ENCODE data around the gene MC4R.

The MC4R gene

DNA sequence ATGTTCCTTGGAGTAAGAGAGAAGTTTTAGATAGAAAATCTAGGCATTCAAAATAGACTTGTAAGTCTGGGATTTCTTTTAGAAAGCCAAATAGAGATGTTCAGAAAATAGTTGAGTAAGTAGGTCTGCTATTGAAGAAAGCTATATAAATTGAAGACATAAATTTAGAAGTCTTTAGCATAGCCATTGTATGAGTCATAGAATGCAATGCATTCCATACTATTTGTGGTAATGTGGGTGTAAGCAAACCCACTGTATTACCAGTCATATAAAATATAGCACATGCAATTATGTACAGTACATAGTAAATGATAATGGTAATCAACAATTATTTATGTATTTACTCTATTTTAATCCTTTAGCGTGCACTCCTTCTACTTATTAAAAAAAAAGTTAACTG is 14.1 kb downstream of the MC4R start:
- TF ChIP-seq GATA3 (IDR thresholded peaks at IDR 0.05; ENCODE audit: low read depth, low read length) (no peak), GATA2 (IDR thresholded peaks at IDR 0.05; ENCODE audit: low read depth, low read length) (no peak)

DNA sequence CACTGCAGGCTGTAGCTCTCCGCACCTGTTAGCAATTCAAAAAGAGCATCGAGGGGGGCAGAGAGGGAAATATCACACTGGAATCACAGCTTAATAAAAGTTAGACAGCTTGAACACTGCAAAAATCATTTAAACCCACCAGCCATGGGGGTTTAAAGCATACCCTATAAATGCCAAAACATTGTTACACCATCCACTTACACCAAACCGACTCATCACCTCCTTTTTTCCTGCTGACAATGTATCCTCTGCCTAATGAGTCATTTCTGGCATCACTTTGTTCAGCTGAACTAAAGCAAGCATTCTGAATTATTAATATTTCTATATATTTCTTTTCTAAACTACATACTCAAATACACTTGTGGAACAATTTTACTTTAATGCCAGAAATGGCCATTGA is 21.6 kb downstream of the MC4R start:
- no peak for TF ChIP-seq GATA2 (IDR thresholded peaks at IDR 0.05; ENCODE audit: low read depth, low read length)
- no peak for TF ChIP-seq GATA3 (IDR thresholded peaks at IDR 0.05; ENCODE audit: low read depth, low read length)

DNA sequence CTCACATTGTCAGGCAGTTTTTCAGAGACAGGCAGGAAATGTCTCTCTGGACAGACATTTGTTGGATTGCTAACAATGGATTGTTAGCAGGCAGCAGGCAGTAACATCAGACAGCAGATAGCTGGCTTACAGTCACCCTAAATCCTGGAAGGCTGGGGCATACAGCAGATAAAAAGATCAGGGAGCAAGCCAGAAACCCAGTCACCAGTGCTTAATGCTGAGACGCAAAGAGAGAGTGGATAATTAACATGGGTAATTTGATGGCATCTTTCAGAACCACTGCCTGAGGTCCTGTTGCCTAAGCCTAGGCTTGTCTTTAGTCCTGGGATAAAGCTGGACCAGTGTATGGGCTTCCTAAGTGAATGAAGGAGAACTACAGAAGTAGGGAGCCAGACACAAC is 22.4 kb downstream of the MC4R start:
- peak; percentile 54 for TF ChIP-seq GATA2 (IDR thresholded peaks at IDR 0.05; ENCODE audit: low read depth, low read length)
- no peak for TF ChIP-seq GATA3 (IDR thresholded peaks at IDR 0.05; ENCODE audit: low read depth, low read length)

DNA sequence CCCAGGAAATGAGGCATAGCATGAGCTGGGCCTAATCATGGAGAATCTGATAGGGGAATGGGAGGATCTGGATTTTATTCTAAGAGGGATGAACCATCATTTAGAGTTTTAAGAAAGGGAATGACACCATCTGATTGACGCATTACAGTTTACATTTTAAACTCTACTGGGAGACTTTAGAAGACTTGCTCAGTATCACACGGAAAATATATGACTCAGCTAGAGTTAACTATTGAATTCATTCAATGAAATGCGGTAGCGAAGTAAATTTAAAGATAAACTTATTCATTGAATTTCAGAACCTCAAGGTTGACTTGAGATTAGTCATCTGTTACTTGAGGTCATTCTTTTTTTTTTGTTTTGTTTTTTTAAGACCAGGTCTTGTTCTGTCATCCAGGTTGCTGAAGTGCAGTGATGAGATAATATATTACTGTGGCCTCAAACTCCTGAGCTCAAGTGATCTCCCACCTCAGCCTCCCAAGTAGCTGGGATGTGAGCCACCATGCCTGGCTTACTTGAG is 25.0 kb downstream of the MC4R start:
- TF ChIP-seq GATA3 (IDR thresholded peaks at IDR 0.05; ENCODE audit: low read depth, low read length) (no peak), GATA2 (IDR thresholded peaks at IDR 0.05; ENCODE audit: low read depth, low read length) (no peak)

DNA sequence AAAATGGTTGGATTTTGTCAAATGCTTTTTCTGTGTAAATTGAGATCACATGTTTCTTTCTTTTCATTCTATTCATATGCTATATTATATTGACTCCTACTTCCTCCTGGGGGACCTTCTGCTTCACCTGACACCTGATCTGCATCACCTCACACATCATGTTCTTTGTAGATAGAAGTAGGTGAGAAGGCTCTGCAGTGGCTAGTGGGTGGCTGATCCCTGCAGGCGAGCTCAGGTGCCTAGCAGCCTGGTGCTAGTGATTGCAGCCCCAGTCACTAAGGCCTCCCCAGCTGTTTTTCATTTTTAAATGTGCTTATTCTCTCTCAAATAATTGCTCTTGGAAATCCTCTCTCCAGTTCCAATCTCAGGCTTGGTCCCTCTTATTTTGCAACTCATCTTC is 33.6 kb downstream of the MC4R start:
- no peak for TF ChIP-seq GATA2 (IDR thresholded peaks at IDR 0.05; ENCODE audit: low read depth, low read length)
- TF ChIP-seq GATA3 (IDR thresholded peaks at IDR 0.05; ENCODE audit: low read depth, low read length), result no peak

DNA sequence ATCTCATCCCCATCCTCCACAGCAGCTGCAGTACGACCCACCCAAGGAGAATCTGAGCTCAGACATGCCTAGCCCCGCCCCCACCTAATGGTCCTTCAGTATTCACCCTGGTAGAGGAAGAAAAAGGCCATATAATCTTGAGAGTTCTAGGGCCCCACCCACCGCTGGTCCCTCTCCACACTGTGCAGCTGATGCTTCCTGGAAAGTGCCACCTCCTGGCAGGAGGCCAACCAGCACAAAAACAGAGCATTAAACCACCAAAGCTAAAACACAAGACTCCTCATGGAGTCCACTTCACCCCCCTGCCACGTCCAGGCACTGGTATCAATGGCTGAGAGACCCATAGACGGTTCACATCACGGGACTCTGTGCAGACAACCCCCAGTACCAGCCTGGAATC is 40.7 kb downstream of the MC4R start:
- no peak for TF ChIP-seq GATA2 (IDR thresholded peaks at IDR 0.05; ENCODE audit: low read depth, low read length)
- TF ChIP-seq GATA3 (IDR thresholded peaks at IDR 0.05; ENCODE audit: low read depth, low read length), result no peak

DNA sequence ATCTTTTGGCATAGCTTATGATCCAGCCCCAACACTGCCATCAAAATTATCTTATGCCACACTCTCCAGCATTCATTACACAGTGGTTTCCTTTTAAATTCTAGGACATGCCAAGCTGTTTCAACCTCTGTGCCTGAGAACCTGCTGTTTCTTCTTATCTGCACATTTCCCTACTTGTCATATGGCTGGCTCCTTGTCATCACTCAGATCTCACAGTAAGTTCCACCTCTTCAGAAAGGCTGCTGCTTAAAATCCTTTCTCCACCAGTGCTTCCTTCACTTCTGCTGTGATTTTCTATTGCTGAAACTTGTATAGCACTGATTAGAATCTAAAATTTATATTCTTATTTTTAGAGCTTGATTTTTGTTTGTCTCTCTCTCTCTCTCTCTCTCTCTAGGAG is 43.4 kb downstream of the MC4R start:
- no peak for TF ChIP-seq GATA2 (IDR thresholded peaks at IDR 0.05; ENCODE audit: low read depth, low read length)
- TF ChIP-seq GATA3 (IDR thresholded peaks at IDR 0.05; ENCODE audit: low read depth, low read length), result no peak

DNA sequence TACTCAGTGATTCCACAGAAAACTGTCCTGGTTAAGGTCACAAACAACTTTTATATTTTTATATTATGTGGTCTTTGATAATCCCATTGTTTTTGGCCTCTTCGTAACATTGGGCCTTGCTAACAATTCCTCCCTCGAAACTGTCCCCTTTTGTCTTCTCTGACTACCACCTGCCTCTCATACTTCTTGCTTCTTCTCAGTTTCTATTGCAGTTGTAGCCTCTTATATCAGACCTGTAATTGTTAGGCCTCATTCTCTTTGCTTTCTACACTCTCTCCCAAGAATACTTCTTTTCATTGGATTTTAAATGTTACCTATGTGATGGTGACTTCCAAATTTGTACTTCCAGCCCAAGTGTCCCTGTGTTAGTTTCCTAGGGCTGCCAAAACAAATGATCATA is 44.7 kb downstream of the MC4R start:
- no peak for TF ChIP-seq GATA2 (IDR thresholded peaks at IDR 0.05; ENCODE audit: low read depth, low read length)
- TF ChIP-seq GATA3 (IDR thresholded peaks at IDR 0.05; ENCODE audit: low read depth, low read length), result no peak

DNA sequence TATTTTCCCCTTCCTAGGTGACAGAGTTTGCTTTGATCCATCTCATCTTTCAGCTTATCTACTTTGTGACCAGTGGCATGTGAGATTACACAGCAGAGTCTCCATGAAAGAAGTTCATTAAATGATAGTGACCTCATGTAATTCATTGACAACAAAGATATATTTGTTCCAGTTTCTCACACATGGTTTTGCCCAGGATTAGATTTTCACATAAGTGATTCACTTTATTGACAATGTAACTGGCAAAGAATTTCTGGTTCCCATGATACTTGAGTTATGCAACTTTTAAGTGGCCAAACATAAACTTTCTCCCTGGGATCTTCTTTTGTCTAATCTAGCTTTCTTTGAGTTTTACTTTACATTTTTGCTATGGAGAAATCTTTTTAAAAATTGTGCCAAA is 50.0 kb downstream of the MC4R start:
- no peak for TF ChIP-seq GATA2 (IDR thresholded peaks at IDR 0.05; ENCODE audit: low read depth, low read length)
- TF ChIP-seq GATA3 (IDR thresholded peaks at IDR 0.05; ENCODE audit: low read depth, low read length), result no peak
